Mucosa of stomach (tissue), 1 donor: ENCODE data around the gene C1orf198.

Experiments
- H3K27me3 ChIP-seq: one replicate; pipeline ENCODE4 v1.7.0; 2013; ENCODE audit warnings: mild to moderate bottlenecking, low read length; ENCODE audit not compliant: control insufficient read depth, insufficient read depth
- H3K36me3 ChIP-seq: one replicate; pipeline ENCODE4 v1.7.0; 2013; ENCODE audit warnings: low read length; ENCODE audit not compliant: control insufficient read depth, insufficient read depth
- H3K4me1 ChIP-seq: one replicate; pipeline ENCODE4 v1.7.0; 2013; ENCODE audit warnings: mild to moderate bottlenecking, low read length; ENCODE audit not compliant: control insufficient read depth, insufficient read depth
- H3K4me3 ChIP-seq: one replicate; pipeline ENCODE4 v1.7.0; 2013; ENCODE audit warnings: low read length
- H3K9ac ChIP-seq: one replicate; pipeline ENCODE4 v1.7.0; 2013; ENCODE audit warnings: mild to moderate bottlenecking, low read length, moderate library complexity
- H3K9me3 ChIP-seq: one replicate; pipeline ENCODE4 v1.7.0; 2013; ENCODE audit warnings: mild to moderate bottlenecking, low read length, moderate library complexity; ENCODE audit not compliant: control insufficient read depth
- donor health status: Pancreatic carcinoma.

Gene C1orf198

GRCh38 chr1:230867903-230868735, at the start of gene C1orf198:
Gene C1orf198 (minus strand): TSS chr1:230868521. CDS start chr1:230868512, 9 bp downstream.
- no peaks in the 10 kb centered on the region for H3K9me3 ChIP-seq
- peaks cover 11% of the 10 kb centered on the region for H3K4me1 ChIP-seq
- peak within 1 kb of the TSS; percentile 86 for H3K4me3 ChIP-seq
- peak within 1 kb of the TSS; percentile 89 for H3K9ac ChIP-seq
- no peaks in the 10 kb centered on the region for H3K36me3 ChIP-seq
- no peaks in the 10 kb centered on the region for H3K27me3 ChIP-seq

DNA sequence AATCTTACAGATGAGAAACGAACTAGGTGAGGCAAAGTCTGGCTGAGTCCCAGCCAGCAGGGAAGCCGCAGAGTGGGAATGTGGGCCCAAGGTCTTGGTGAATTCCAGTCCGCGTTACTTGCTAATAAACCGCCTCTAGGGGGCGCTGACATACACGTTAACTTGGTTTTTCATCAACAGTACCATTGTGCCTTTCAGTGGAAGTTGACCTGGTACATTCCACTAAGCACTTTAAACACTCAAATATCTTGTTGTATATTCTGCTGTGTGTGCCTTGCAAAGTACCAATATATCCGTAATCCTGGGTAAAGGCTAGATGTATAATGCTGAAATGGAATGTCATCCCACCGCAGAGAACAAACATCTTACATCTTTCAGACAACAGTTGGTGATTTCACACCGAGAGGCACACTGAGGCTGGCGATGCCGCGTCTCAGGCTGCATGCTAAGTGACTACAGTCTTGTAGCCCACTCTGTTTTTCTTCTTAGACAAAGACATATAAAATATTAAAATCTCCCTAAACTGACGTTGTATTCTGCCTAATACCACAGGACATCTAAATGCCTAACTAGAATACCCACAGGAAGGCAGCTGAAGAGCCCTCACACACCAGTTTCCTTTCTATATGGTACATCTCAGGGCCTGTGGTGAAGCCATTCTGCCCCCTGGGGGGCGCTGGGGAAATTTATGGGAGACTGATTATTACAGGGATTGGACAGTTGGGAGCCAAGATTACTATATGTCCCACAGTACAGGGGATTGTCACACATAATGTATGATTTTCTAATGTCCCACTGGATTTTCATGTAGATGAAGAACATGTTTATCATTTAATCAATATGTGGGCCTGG, 49.2 kb upstream of the C1orf198 start:
- H3K9ac ChIP-seq = no peak overlapping the region
- no peaks in the 10 kb centered on the region for H3K4me1 ChIP-seq
- no peak overlapping the region for H3K4me3 ChIP-seq
- H3K9me3 ChIP-seq = no peaks in the 10 kb centered on the region
- no peaks in the 10 kb centered on the region for H3K36me3 ChIP-seq
- H3K27me3 ChIP-seq = no peaks in the 10 kb centered on the region

- Histone ChIP-seq H3K36me3 (no peaks in the 10 kb centered on the region), H3K9me3 (no peaks in the 10 kb centered on the region), H3K9ac (no peak overlapping the region), H3K4me1 (no peaks in the 10 kb centered on the region), H3K27me3 (no peaks in the 10 kb centered on the region), H3K4me3 (no peak overlapping the region)
Measured at GRCh38 chr1:230916587-230917283, 48.4 kb upstream of the C1orf198 start.

- no peaks in the 10 kb centered on the region for H3K27me3 ChIP-seq
- H3K9me3 ChIP-seq = no peaks in the 10 kb centered on the region
- no peaks in the 10 kb centered on the region for H3K36me3 ChIP-seq
- H3K9ac ChIP-seq = no peak overlapping the region
- H3K4me1 ChIP-seq = no peaks in the 10 kb centered on the region
- H3K4me3 ChIP-seq = no peak overlapping the region
Measured at GRCh38 chr1:230915078-230915477, 46.8 kb upstream of the C1orf198 start.

GRCh38 chr1:230913496-230913895, 45.2 kb upstream of the C1orf198 start:
- Histone ChIP-seq H3K36me3 (no peaks in the 10 kb centered on the region), H3K27me3 (no peaks in the 10 kb centered on the region), H3K9me3 (no peaks in the 10 kb centered on the region), H3K4me1 (no peaks in the 10 kb centered on the region), H3K4me3 (no peak overlapping the region), H3K9ac (no peak overlapping the region)

- no peaks in the 10 kb centered on the region for H3K9me3 ChIP-seq
- no peaks in the 10 kb centered on the region for H3K27me3 ChIP-seq
- no peak overlapping the region for H3K4me3 ChIP-seq
- H3K4me1 ChIP-seq = no peaks in the 10 kb centered on the region
- H3K36me3 ChIP-seq = no peaks in the 10 kb centered on the region
- no peak overlapping the region for H3K9ac ChIP-seq
Measured at GRCh38 chr1:230910755-230911117, 42.4 kb upstream of the C1orf198 start.

GRCh38 chr1:230909974-230910754, 41.8 kb upstream of the C1orf198 start:
- Histone ChIP-seq H3K36me3 (no peaks in the 10 kb centered on the region), H3K27me3 (no peaks in the 10 kb centered on the region), H3K4me1 (no peaks in the 10 kb centered on the region), H3K9ac (no peak overlapping the region), H3K4me3 (no peak overlapping the region), H3K9me3 (no peaks in the 10 kb centered on the region)

- Histone ChIP-seq H3K4me3 (no peak overlapping the region), H3K4me1 (no peaks in the 10 kb centered on the region), H3K27me3 (no peaks in the 10 kb centered on the region), H3K36me3 (peaks cover 3% of the 10 kb centered on the region), H3K9me3 (no peaks in the 10 kb centered on the region), H3K9ac (no peak overlapping the region)
Measured at GRCh38 chr1:230907472-230908205, 39.3 kb upstream of the C1orf198 start.

DNA sequence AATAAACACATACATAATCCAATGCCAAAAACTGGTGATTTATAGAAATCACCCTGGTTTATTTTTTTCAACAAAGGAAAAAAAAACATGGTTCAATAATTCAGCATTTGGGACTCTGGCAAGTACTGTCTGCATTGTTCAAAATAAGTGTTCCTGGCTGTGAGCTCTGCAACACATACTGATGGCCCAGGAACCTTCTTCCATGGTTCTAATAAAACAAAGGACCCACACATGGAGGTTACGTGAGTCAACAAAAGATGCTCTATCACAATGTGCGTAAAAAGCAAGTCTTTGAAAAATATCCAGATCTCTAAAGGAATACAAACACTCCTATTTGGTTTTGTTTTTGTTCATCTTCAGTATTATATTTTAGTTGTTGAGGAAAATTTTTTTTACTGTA, 37.9 kb upstream of the C1orf198 start:
- Histone ChIP-seq H3K9me3 (no peaks in the 10 kb centered on the region), H3K36me3 (peaks cover 3% of the 10 kb centered on the region), H3K9ac (no peak overlapping the region), H3K4me1 (no peaks in the 10 kb centered on the region), H3K4me3 (no peak overlapping the region), H3K27me3 (no peaks in the 10 kb centered on the region)

- Histone ChIP-seq H3K4me1 (no peaks in the 10 kb centered on the region), H3K36me3 (peaks cover 3% of the 10 kb centered on the region), H3K4me3 (no peak overlapping the region), H3K9me3 (no peaks in the 10 kb centered on the region), H3K27me3 (no peaks in the 10 kb centered on the region), H3K9ac (no peak overlapping the region)
Measured at GRCh38 chr1:230905733-230906132, 37.4 kb upstream of the C1orf198 start.

GRCh38 chr1:230902349-230902923, 34.1 kb upstream of the C1orf198 start:
- H3K9me3 ChIP-seq = no peaks in the 10 kb centered on the region
- H3K36me3 ChIP-seq = peaks cover 3% of the 10 kb centered on the region
- H3K9ac ChIP-seq = no peak overlapping the region
- H3K4me3 ChIP-seq = no peak overlapping the region
- H3K27me3 ChIP-seq = no peaks in the 10 kb centered on the region
- no peaks in the 10 kb centered on the region for H3K4me1 ChIP-seq
